Urinary bladder (tissue), 4 donors: Measurements from ENCODE around the gene ANXA11. TPM values are rescaled to one million over a fixed set of nuclear protein-coding genes. Genes with fewer than 3 reads are reported as not detected.
"Not testable (repeated sequence)": the region's sequence is repeated elsewhere in the genome, so short reads cannot be mapped to it uniquely, and the experiment has no call there.

Source experiments
- DNase-seq: peaks from one replicate; pipeline ENCODE4 v3.0.0-alpha.2; 2015; ENCODE audit errors: extremely low spot score
- H3K27ac ChIP-seq: one replicate; pipeline ENCODE4 v1.5.1; 2013; ENCODE audit warnings: low read depth, mild to moderate bottlenecking, moderate library complexity
- H3K36me3 ChIP-seq: one replicate; pipeline ENCODE4 v1.6.1; 2013; ENCODE audit warnings: mild to moderate bottlenecking, moderate library complexity; ENCODE audit not compliant: insufficient read depth
- H3K4me1 ChIP-seq: one replicate; pipeline ENCODE4 v1.6.1; 2013; ENCODE audit warnings: mild to moderate bottlenecking, moderate library complexity; ENCODE audit not compliant: insufficient read depth
- H3K4me3 ChIP-seq: one replicate; pipeline ENCODE4 v1.5.1; 2013; ENCODE audit warnings: low read depth, low read length
- WGBS: extraction: QIAGEN DNeasy Blood & Tissue Kit; methylation state at CpG from one replicate; pipeline ENCODE4 v1.1.7; 2013; 5-methylcytosine and 5-hydroxymethylcytosine counted together
- polyA plus RNA-seq: library from polyadenylated mRNA; stranded (reverse); fragments of 200-250 nt; gene quantifications from one replicate; pipeline ENCODE4 v1.2.3, GENCODE V29; 2013
- total RNA-seq: library from RNA; depleted of rRNA; stranded (reverse); fragments of >200 nt; gene quantifications from one replicate; pipeline ENCODE4 v1.2.3, GENCODE V29; 2014
- donor health status: healthy with polysubstance abuse.
- donor health status: healthy.

Gene ANXA11
- total and polyA plus RNA-seq, 2 donors = 41.8 to 114 TPM

DNA sequence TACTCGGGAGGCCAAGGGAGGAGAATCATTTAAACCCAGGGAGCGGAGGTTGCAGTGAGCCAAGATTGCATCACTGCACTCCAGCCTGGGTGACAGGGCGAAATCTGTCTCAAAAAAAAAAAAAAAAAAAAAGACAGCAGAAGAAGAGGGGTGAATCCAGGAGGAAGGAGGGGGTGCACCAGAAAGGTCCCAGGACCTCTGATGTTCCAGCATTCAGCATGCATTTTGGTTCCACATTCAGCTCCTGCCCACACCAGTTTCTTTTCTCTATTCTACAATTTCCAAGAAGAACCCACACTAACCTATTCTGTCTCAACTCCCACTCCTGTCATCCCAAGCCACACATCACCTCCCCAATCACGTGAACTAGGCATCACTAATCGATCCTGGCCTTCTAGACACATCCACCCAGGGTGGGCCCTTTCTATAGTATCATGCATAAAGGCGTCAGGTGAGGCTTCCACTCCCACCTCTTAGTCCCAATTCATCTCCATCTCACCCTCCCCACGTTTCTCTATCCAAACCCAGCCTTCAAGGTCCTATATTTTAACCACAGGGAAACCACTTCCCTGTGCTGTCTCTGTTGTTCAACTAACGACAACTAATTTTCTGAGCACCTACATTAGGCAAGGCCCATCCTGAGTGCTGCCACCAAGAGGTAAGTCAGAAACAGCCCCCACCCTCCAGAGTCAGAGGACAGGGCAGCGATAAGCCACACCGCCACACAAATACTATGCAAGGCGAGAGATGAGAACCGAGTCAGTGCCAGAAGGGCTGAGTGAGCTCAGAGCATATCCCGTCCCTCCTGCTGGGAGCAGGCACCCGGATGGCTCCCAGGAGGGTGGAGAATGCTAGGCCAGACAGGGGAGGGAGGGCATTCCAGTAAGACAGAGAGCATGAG is 2.2 kb downstream of the ANXA11 start:
- peak overlapping the region; percentile 96 for H3K4me3 ChIP-seq
- peak; percentile 36 for DNase-seq
- H3K4me1 ChIP-seq = peaks cover 2% of the 10 kb centered on the region
- no peaks in the 10 kb centered on the region for H3K36me3 ChIP-seq
- 39% methylated on average over 14 of the region's 14 CpGs for WGBS
- H3K27ac ChIP-seq = peak overlapping the region; percentile 78

GRCh38 chr10:80202530-80202929 is 2.8 kb downstream of the ANXA11 start:
- not testable (repeated sequence) for DNase-seq, H3K4me3 ChIP-seq, H3K4me1 ChIP-seq, H3K27ac ChIP-seq, H3K36me3 ChIP-seq
- 49% methylated on average over 6 of the region's 6 CpGs for WGBS

DNA sequence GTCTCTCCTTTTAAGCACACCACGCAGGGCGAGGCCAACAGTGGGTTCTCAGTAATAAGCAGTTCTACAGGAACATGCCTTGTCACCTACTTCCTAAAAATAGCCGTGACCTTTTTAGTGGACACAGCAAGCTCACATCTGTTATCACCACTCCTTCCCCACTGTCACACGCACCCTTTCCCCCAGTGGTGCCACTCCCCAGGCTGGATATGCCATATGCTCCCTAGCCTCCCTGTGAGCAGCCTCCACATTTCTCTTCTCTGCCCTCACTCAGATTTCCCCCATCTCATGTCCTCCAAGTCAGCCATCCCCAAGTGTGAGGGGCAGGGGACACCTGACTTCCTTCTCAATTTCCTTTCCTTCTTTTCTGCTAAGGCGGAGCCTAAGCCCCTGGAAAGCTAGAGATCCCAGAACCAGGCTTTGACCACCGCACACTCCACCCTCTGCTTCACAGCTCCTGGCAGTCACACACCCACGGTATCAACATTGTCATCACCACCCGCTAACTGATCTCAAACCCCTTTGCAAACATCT is 3.7 kb downstream of the ANXA11 start:
- 76% methylated on average over 8 of the region's 8 CpGs for WGBS
- Histone ChIP-seq H3K36me3 (no peaks in the 10 kb centered on the region), H3K4me1 (peaks cover 4% of the 10 kb centered on the region), H3K27ac (peak overlapping the region; percentile 14), H3K4me3 (no peak overlapping the region)
- no peak for DNase-seq

DNA sequence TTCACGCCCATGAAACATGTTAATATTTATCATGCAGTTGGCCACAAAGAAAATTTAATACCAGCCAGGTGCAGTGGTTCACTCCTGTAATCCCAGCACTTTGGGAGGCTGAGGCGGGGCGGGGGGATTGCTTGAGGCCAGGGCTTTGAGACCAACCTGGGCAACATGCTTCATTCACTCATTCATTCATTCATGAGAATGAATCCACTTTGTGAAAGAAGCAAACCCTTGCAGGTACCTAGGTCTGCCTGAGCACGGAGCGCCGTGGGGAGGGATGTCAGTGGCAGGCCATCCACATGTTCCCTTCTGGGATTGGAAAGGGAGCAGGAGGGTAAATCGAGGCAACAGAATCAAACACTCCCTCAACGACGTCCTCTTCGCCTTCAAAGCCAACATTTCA is 4.7 kb downstream of the ANXA11 start:
- DNase-seq = no peak
- no peak overlapping the region for H3K4me3 ChIP-seq
- 96% methylated on average over 10 of the region's 10 CpGs for WGBS
- H3K4me1 ChIP-seq = peaks cover 4% of the 10 kb centered on the region
- no peaks in the 10 kb centered on the region for H3K36me3 ChIP-seq
- H3K27ac ChIP-seq = peak overlapping the region; percentile 28

- H3K27ac ChIP-seq = peak overlapping the region; percentile 28
- peaks cover 4% of the 10 kb centered on the region for H3K4me1 ChIP-seq
- no peaks in the 10 kb centered on the region for H3K36me3 ChIP-seq
- WGBS = 70% methylated on average over 1 of the region's 1 CpG
- DNase-seq = no peak
- no peak overlapping the region for H3K4me3 ChIP-seq
Observed at GRCh38 chr10:80200259-80200658, 5.1 kb downstream of the ANXA11 start.

DNA sequence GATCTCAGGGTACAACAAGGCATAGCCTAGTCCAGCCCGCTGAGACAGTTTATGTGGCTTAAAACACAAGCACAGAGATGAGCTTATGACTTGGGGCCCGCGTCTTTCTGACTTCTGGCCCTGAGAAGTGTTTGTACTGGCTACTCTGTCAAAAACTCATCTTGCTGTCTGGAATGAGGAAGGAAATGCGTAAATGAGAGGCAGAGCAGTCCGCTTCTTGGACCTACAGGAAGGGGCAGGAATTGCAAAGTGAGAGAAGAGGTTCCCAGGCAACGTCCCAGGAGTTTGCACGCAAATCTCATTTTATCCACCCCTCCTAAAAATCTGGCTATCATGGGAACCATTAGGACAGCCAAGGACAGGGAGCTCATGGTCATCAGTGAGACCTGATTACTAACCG is 5.5 kb downstream of the ANXA11 start:
- no peak overlapping the region for H3K4me3 ChIP-seq
- peak overlapping the region; percentile 27 for H3K27ac ChIP-seq
- peak; percentile 42 for DNase-seq
- 42% methylated on average over 8 of the region's 8 CpGs for WGBS
- peaks cover 4% of the 10 kb centered on the region for H3K4me1 ChIP-seq
- H3K36me3 ChIP-seq = no peaks in the 10 kb centered on the region

- peaks cover 4% of the 10 kb centered on the region for H3K4me1 ChIP-seq
Observed at GRCh38 chr10:80197972-80198916, 7.1 kb downstream of the ANXA11 start.

DNA sequence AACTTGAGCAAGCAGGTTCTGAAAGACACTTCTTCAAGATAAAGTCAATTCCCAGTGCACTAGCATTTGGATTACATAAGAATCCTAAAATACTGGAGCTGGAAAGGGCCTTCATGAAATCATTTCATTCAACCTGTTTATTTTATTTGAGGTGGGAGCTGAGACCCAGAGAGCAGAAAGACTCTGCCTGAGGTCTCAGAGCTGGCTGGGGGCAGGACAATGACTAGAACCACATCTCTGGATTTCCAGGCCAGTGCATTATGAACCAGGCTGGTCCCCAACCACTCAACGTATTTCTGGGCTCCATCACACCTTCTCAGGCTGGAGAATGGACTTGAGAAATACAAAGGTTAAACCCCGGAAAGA is 8.4 kb downstream of the ANXA11 start:
- Histone ChIP-seq H3K36me3 (no peaks in the 10 kb centered on the region), H3K4me1 (peaks cover 4% of the 10 kb centered on the region), H3K4me3 (no peak overlapping the region), H3K27ac (peak overlapping the region; percentile 15)
- DNase-seq = no peak
- 83% methylated on average over 2 of the region's 2 CpGs for WGBS

More at GRCh38 chr10:80197972-80198916, 7.1 kb downstream of the ANXA11 start:
- Histone ChIP-seq H3K4me3 (no peak overlapping the region), H3K36me3 (no peaks in the 10 kb centered on the region), H3K27ac (no peak overlapping the region)
- WGBS = 82% methylated on average over 14 of the region's 14 CpGs
- DNase-seq = no peak

- DNase-seq = peak; percentile 62
- Histone ChIP-seq H3K27ac (peak overlapping the region; percentile 66), H3K4me3 (no peak overlapping the region), H3K4me1 (peaks cover 4% of the 10 kb centered on the region), H3K36me3 (no peaks in the 10 kb centered on the region)
- 70% methylated on average over 8 of the region's 8 CpGs for WGBS
Observed at GRCh38 chr10:80196270-80196949, 8.9 kb downstream of the ANXA11 start.

- H3K4me3 ChIP-seq = no peak overlapping the region
- H3K27ac ChIP-seq = no peak overlapping the region
- H3K36me3 ChIP-seq = no peaks in the 10 kb centered on the region
- DNase-seq = no peak
- WGBS = 74% methylated on average over 4 of the region's 4 CpGs
- H3K4me1 ChIP-seq = peaks cover 2% of the 10 kb centered on the region
Observed at GRCh38 chr10:80195046-80195574, 10.2 kb downstream of the ANXA11 start.

- 62% methylated on average over 11 of the region's 11 CpGs for WGBS
- peaks cover 2% of the 10 kb centered on the region for H3K4me1 ChIP-seq
- no peak overlapping the region for H3K27ac ChIP-seq
- DNase-seq = no peak
- H3K4me3 ChIP-seq = no peak overlapping the region
- H3K36me3 ChIP-seq = no peaks in the 10 kb centered on the region
Observed at GRCh38 chr10:80194373-80195045, 10.8 kb downstream of the ANXA11 start.

- H3K4me1 ChIP-seq = peaks cover 2% of the 10 kb centered on the region
- no peak overlapping the region for H3K4me3 ChIP-seq
Observed at GRCh38 chr10:80192553-80192952, 12.8 kb downstream of the ANXA11 start.

More at GRCh38 chr10:80192553-80192952, 12.8 kb downstream of the ANXA11 start:
- no peak for DNase-seq
- no peaks in the 10 kb centered on the region for H3K36me3 ChIP-seq
- no peak overlapping the region for H3K27ac ChIP-seq
